A172 (cell line): ENCODE data around the gene HVCN1. TPM values are rescaled to one million over a fixed set of nuclear protein-coding genes. Genes with fewer than 3 reads are reported as not detected.

Experiments used
- DNase-seq: peaks from one replicate; pipeline ENCODE4 v3.0.0-alpha.2; 2015; ENCODE audit warnings: low spot score
- total RNA-seq: library from RNA; depleted of rRNA; stranded (reverse); fragments of >200 nt; shearing (Covaris generic); gene quantifications from 2 replicates; pipeline ENCODE4 v1.2.3, GENCODE V29; 2014; rRNA removed

The HVCN1 gene
- total RNA-seq, 1 experiment from 2014 or later = 0.95 TPM

- DNase-seq = no peak
Measured at GRCh38 chr12:110619534-110619953, 69.4 kb downstream of the HVCN1 start.

- no peak for DNase-seq
Measured at GRCh38 chr12:110616471-110617115, 72.3 kb downstream of the HVCN1 start.

DNA sequence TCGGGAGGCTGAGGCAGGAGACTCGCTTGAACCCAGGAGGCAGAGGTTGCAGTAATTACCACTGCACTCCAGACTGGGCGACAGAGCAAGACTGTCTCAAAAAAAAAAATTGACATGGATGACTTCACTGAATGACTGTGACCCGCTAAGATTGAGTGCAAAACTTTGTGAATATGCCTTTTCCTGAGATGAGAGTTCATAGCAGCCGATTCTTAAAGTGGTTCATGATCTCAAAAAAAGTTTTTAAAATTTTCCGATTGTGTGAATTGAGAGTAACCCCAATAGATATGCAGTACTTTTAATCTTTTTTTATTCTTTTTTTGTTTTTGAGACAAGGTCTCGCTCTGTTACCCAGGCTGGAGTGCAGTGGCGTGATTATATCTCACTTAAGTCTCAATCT, 73.7 kb downstream of the HVCN1 start:
- no peak for DNase-seq

GRCh38 chr12:110613771-110614684, 74.9 kb downstream of the HVCN1 start, which contains the start of gene TCTN1:
TSS of gene TCTN1 (plus strand) at chr12:110614129. CDS start at chr12:110614183, 54 bp downstream.
- peak; percentile 82 for DNase-seq

DNA sequence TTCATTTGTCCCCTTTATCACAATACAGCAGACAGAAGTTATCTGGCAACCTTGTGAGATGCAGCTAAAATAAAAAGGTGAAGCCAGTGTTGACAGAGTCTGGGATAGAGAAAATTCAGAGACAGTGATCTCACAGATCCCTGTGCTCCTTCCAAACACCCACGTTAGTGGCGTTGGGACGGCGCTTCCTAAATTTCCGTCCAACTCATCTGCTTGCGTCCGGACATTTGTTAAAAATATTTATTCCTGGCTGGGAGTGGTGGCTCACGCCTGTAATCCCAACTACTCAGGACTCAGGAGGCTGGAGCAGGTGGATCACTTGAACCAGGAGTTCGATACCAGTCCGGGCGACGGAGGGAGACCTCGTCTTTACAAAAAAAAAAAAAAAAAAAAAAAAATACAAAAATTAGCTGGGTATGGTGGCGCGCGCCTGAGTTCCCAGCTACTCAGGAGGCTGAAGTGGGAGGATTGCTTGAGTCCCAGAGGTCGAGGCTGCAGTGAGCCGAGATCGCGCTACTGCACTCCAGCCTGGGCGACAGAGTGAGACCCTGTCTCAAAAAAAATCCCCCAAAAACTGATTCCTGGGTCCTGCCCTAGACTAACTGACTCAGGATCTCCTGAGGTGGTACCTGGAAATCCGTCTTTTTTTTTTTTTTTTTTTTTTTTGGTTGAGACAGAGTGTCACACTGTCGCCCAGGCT, 75.7 kb downstream of the HVCN1 start:
- DNase-seq = no peak

DNA sequence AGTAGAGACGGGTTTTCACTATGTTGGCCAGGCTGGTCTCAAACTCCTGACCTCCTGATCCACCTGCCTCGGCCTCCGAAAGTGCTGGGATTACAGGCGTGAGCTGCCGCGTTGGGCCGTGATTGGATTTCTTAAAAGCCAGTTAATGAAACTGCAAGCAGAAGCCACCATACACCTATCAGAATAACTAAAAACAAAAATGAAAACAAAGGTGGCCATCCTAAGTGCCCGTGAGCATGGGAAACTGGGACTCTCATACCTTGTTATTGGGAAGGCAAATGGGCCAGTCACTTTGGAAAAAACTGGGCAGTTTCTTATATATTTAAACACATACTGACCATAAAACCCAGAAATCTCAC, 82.7 kb downstream of the HVCN1 start:
- no peak for DNase-seq

DNA sequence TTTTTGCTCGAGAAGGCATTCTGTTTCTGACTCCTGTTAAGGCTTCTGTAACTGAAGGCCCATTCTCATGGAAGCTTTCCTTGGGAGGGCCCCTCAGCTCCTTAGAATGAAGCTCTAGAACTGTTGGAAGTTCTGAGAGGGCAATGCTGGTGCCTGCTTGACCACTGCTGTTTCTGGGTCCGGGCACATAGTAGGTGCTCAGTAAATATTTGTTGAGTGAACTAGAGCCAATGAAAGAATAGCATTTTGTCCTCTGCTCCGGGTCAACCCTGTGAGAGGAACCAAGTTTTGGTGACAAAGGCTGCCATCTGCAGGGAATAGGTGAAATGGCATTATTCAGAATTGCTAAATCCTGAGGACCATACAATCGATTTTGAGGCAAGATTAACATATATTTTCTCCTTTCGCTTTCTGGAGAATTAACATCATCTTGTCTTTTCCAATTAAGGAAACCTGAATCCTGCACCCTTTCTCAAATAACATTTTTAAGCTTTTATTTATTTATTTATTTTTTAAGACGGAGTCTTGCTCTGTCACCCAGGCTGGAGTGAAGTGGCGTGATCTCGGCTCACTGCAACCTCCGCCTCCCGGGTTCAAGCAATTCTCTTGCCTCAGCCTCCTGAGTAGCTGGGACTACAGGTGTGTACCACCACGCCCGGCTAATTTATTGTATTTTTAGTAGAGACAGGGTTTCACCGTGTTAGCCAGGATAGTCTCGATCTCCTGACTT, 86.7 kb downstream of the HVCN1 start:
- DNase-seq = peak; percentile 39

GRCh38 chr12:110600254-110600653, 88.7 kb downstream of the HVCN1 start:
- peak; percentile 35 for DNase-seq

- no peak for DNase-seq
Measured at GRCh38 chr12:110599334-110599733, 89.6 kb downstream of the HVCN1 start.

Other genes starting within 250 kb of the HVCN1 start
- gene ARPC3, start 238.8 kb downstream of the HVCN1 start, total RNA-seq = 411 and 467 TPM in 2 replicates
- 47.8 and 58.1 TPM in 2 replicates for gene GPN3, start 220.9 kb downstream of the HVCN1 start, total RNA-seq
- 13.5 and 19.4 TPM in 2 replicates for gene FAM216A, start 220.3 kb downstream of the HVCN1 start, total RNA-seq
- 124 and 205 TPM in 2 replicates for gene VPS29, start 187.0 kb downstream of the HVCN1 start, total RNA-seq
- 0.89 and 2.1 TPM in 2 replicates for gene RAD9B, start 186.8 kb downstream of the HVCN1 start, total RNA-seq
- 2.7 and 3.6 TPM in 2 replicates for gene PPTC7, start 105.8 kb downstream of the HVCN1 start, total RNA-seq
- gene TCTN1, start 75.0 kb downstream of the HVCN1 start, total RNA-seq = 48.9 and 94.0 TPM in 2 replicates
- gene PPP1CC, start 53.8 kb upstream of the HVCN1 start, total RNA-seq = 195 and 212 TPM in 2 replicates
- not detected in 2 replicates for gene CCDC63, start 157.9 kb upstream of the HVCN1 start, total RNA-seq
- 1.1 and 1.4 TPM in 2 replicates for gene MYL2, start 231.5 kb upstream of the HVCN1 start, total RNA-seq